ENCODE results near the gene TAS2R13.

- TF ChIP-seq ZNF239 (tag by site-specific recombination; IDR thresholded peaks at IDR 0.05) (no peak), ZNF561 (tag by site-specific recombination; IDR thresholded peaks at IDR 0.05; ENCODE audit: borderline replicate concordance) (no peak), ZNF341 (tag by site-specific recombination; IDR thresholded peaks at IDR 0.05; ENCODE audit: low read depth) (no peak)
- TF ChIP-seq, protein P1, sequence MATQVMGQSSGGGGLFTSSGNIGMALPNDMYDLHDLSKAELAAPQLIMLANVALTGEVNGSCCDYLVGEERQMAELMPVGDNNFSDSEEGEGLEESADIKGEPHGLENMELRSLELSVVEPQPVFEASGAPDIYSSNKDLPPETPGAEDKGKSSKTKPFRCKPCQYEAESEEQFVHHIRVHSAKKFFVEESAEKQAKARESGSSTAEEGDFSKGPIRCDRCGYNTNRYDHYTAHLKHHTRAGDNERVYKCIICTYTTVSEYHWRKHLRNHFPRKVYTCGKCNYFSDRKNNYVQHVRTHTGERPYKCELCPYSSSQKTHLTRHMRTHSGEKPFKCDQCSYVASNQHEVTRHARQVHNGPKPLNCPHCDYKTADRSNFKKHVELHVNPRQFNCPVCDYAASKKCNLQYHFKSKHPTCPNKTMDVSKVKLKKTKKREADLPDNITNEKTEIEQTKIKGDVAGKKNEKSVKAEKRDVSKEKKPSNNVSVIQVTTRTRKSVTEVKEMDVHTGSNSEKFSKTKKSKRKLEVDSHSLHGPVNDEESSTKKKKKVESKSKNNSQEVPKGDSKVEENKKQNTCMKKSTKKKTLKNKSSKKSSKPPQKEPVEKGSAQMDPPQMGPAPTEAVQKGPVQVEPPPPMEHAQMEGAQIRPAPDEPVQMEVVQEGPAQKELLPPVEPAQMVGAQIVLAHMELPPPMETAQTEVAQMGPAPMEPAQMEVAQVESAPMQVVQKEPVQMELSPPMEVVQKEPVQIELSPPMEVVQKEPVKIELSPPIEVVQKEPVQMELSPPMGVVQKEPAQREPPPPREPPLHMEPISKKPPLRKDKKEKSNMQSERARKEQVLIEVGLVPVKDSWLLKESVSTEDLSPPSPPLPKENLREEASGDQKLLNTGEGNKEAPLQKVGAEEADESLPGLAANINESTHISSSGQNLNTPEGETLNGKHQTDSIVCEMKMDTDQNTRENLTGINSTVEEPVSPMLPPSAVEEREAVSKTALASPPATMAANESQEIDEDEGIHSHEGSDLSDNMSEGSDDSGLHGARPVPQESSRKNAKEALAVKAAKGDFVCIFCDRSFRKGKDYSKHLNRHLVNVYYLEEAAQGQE (tag by site-specific recombination; IDR thresholded peaks at IDR 0.05), result no peak
- TF ChIP-seq, protein P2, sequence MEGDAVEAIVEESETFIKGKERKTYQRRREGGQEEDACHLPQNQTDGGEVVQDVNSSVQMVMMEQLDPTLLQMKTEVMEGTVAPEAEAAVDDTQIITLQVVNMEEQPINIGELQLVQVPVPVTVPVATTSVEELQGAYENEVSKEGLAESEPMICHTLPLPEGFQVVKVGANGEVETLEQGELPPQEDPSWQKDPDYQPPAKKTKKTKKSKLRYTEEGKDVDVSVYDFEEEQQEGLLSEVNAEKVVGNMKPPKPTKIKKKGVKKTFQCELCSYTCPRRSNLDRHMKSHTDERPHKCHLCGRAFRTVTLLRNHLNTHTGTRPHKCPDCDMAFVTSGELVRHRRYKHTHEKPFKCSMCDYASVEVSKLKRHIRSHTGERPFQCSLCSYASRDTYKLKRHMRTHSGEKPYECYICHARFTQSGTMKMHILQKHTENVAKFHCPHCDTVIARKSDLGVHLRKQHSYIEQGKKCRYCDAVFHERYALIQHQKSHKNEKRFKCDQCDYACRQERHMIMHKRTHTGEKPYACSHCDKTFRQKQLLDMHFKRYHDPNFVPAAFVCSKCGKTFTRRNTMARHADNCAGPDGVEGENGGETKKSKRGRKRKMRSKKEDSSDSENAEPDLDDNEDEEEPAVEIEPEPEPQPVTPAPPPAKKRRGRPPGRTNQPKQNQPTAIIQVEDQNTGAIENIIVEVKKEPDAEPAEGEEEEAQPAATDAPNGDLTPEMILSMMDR (tag by site-specific recombination; IDR thresholded peaks at IDR 0.05), result no peak
These were observed 32.7 kb upstream of the TAS2R13 start for GRCh38 chr12:10941916-10942607.

Measured in HEK293 (cell line).